Left lobe of liver (tissue), 1 donor: ENCODE measurements around the gene NKRF. TPM values are rescaled to one million over a fixed set of nuclear protein-coding genes. Genes with fewer than 3 reads are reported as not detected.

Experiments used
- total RNA-seq: library from RNA; stranded (reverse); gene quantifications from one replicate; pipeline ENCODE4 v1.2.1, GENCODE V29; 2021
- donor health status: DM: no; HTN: yes; CAD: no.

NKRF gene
- total RNA-seq, 1 donor from 2014 or later, result 4.2 TPM

Other genes with a start within 250 kb of the NKRF start
- gene SLC25A43, start 207.1 kb downstream of the NKRF start, total RNA-seq, result 7.3 TPM
- 208 TPM for gene SLC25A5, start 138.0 kb downstream of the NKRF start, total RNA-seq
- 6.8 TPM for gene STEEP1, start 41.0 kb downstream of the NKRF start, total RNA-seq
- 13.6 TPM for gene UBE2A, start 31.9 kb downstream of the NKRF start, total RNA-seq
- 13.7 TPM for gene SEPTIN6, start 86.7 kb upstream of the NKRF start, total RNA-seq
- gene SOWAHD, start 152.2 kb upstream of the NKRF start, total RNA-seq, result 0.45 TPM
- gene RPL39, start 185.2 kb upstream of the NKRF start, total RNA-seq, result 513 TPM
- 2.9 TPM for gene UPF3B, start 246.5 kb upstream of the NKRF start, total RNA-seq